WI38 (cell line): ENCODE measurements around the gene FASTKD3.

Experiments used
- H3K4me3 ChIP-seq: 2 replicates; pipeline ENCODE4 v1.5.1; 2011; ENCODE audit warnings: low read depth, mild to moderate bottlenecking, control low read depth, low read length
- TF ChIP-seq, protein P1 (sequence below): IDR thresholded peaks from 2 replicates; pipeline ENCODE4 v1.5.1; 2012; ENCODE audit warnings: low read depth, mild to moderate bottlenecking, control low read depth, low read length

FASTKD3 gene

DNA sequence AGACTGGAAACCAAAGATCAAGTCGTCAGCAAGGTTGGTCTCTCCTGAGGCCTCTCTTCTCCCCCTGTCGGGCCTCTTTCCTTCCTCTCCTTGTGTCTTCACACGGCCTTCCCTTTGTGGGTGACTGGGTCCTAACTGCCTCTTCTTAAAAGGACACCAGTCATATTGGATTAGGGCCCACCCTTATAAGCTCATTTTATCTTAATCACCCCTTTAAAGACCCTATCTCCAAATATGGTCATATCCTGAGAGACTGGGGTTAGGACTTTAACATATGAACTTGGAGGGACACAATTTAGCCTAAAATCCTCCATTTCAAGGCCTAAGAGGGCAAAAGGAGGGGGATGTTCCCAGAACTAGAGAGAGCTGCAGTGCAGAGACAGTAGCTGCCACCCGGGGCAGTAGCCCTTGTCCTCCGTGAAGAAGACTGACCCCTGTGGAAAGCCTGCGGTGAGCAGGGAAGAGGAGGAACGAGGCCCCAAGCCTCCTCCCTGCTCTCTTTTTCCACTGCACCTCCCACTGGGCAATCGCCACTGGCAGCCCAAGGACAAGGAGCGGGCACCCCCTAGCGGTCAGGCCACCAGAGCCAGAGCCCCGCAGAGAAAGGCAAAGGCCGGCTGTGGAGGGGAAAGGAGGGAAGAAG, 52.8 kb downstream of the FASTKD3 start:
- H3K4me3 ChIP-seq: no peak overlapping the region
- TF ChIP-seq, protein P1, sequence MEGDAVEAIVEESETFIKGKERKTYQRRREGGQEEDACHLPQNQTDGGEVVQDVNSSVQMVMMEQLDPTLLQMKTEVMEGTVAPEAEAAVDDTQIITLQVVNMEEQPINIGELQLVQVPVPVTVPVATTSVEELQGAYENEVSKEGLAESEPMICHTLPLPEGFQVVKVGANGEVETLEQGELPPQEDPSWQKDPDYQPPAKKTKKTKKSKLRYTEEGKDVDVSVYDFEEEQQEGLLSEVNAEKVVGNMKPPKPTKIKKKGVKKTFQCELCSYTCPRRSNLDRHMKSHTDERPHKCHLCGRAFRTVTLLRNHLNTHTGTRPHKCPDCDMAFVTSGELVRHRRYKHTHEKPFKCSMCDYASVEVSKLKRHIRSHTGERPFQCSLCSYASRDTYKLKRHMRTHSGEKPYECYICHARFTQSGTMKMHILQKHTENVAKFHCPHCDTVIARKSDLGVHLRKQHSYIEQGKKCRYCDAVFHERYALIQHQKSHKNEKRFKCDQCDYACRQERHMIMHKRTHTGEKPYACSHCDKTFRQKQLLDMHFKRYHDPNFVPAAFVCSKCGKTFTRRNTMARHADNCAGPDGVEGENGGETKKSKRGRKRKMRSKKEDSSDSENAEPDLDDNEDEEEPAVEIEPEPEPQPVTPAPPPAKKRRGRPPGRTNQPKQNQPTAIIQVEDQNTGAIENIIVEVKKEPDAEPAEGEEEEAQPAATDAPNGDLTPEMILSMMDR: peak; percentile 91

DNA sequence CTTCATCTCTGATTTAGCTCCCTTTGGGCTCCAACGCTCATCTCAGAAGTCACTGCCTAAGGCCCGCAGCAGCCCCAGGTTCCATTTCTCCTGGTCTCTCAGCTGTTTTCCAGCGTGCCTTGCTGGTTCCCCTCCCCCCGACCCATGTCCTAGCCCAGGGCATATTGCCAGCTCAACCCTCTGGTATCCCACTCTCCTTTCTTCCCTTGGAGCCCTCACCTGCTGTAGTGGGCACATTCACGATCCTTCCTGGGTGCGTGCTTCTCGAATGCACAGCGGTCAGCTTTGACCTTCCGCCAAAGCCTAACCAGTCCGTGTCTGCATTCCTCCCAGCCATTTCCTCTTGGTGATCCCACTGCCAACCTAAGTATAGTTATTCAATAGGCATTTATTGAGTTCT, 54.0 kb downstream of the FASTKD3 start:
- TF ChIP-seq, protein P1: no peak
- H3K4me3 ChIP-seq: no peak overlapping the region

DNA sequence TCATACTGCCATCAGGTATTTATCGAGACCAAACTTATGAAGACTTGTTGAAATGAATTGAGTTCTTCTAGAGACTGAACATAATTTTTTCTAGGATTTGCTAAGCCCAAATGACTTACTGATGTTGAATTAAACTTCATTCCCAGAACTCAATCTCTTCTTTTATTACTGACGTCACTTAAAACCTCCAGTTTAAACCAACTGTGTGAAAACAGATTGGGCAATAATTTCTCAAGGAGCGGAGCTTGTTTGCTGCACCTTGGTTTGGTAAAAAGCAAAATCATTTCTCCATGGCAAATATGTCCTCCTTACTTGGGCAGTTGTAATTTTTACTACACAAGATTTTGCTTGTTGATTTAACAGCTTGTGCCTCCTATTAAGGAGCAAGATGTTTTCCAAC, 55.3 kb downstream of the FASTKD3 start:
- TF ChIP-seq, protein P1: no peak

DNA sequence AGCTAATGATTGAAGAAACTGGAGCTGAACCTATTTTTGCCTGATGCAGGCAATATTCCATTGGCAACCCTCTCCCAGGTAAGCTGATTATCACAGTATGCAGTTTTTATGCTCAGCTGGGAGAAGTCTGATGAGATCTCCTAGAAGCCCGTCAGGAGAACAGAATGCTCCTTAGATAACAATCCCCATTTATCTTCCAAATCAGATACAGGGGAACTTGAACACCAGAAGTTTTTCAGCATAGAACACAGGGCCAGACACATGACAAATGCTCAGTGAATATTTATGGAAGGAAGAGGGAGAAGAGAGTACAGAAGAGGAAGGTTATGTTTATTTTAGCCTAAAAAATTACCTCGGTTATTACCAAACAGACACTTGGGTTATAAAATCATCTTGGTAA, 55.8 kb downstream of the FASTKD3 start:
- TF ChIP-seq, protein P1: no peak

More for the DNA sequence above, 55.3 kb downstream of the FASTKD3 start:
- H3K4me3 ChIP-seq: no peak overlapping the region

DNA sequence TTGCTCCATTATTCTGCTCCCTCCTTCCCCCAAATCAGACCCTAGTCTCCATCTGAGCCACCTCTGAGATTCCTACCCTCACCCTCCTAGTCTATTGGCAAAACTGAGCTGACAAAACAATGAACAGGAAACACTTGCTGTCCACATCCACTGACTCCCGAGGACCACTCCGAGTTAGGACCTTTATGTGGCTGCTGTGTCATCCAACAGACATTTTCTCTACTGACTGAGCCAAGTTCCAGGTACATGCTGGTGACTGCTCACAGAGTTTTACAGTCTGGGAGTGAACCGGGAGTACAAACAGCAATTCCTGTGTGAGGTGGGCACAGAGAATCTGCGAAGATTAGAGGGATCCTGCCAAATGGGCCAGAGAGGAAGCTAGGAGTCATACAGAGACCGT, 57.1 kb downstream of the FASTKD3 start:
- no peak overlapping the region for H3K4me3 ChIP-seq
- TF ChIP-seq, protein P1: no peak

More for the DNA sequence above, 55.8 kb downstream of the FASTKD3 start:
- no peak overlapping the region for H3K4me3 ChIP-seq
